K562 (cell line): ENCODE data around the gene OR2S2. TPM values are rescaled to one million over a fixed set of nuclear protein-coding genes. Genes with fewer than 3 reads are reported as not detected.

ENCODE experiments used
- CAMTA2 ChIP-seq: fragments of 250-450 bp; sonication (Bioruptor Pico); conservative IDR thresholded peaks from 2 replicates; pipeline ENCODE4 v1.5.1; 2022
- FOXA3 ChIP-seq, 2 experiments: fragments of 450-650 bp in 1 of 2; sonication (generic) in 1 of 2; formaldehyde crosslinking; IDR thresholded peaks in 1 of 2; conservative IDR thresholded peaks in 1 of 2; 2 replicates each; pipeline versions ENCODE4 v1.4.0 to v1.8.0; 2020 to 2022; ENCODE audit warnings: mild to moderate bottlenecking in 2 of 2, missing genetic modification reagents in 1 of 2
- ID3 ChIP-seq, 2 experiments: fragments of 250-450 bp in 1 of 2; fragments of 450-650 bp in 1 of 2; sonication (Bioruptor Pico) in 1 of 2; IDR thresholded peaks; 2 replicates each; pipeline versions ENCODE4 v1.6.1 to v1.8.0; 2016 to 2021; ENCODE audit warnings: mild to moderate bottlenecking in 2 of 2, moderate library complexity in 2 of 2, missing compliant biosample characterization in 1 of 2, missing genetic modification characterization in 1 of 2
- POU5F1 ChIP-seq: fragments of 150-350 bp; IDR thresholded peaks from 2 replicates; pipeline ENCODE4 v1.6.1; 2014; ENCODE audit warnings: borderline replicate concordance, low read length, low read depth, mild to moderate bottlenecking; ENCODE audit not compliant: partially characterized antibody
- ZBTB11 ChIP-seq, 3 experiments: fragments of 200-800 bp in 1 of 3; fragments of 250-450 bp in 1 of 3; fragments of 450-650 bp in 1 of 3; sonication (Bioruptor Pico) in 1 of 3; sonication (Bioruptor generic) in 1 of 3; formaldehyde crosslinking in 1 of 3; IDR thresholded peaks; 2 replicates each; pipeline versions ENCODE4 v1.6.1 to v1.8.0; 2016 to 2022; ENCODE audit warnings: mild to moderate bottlenecking in 2 of 3, missing genetic modification characterization in 2 of 3, missing compliant biosample characterization in 1 of 3, moderate library complexity in 1 of 3
- ZBTB40 ChIP-seq, 2 experiments: fragments of 450-650 bp in 1 of 2; sonication (generic) in 1 of 2; formaldehyde crosslinking in 1 of 2; IDR thresholded peaks; 2 replicates each; pipeline versions ENCODE4 v1.7.1 to v1.9.0; 2016 to 2022; ENCODE audit warnings: inconsistent platforms in 1 of 2, mild to moderate bottlenecking in 1 of 2, missing genetic modification reagents in 1 of 2
- ZNF124 ChIP-seq: sonication (generic); formaldehyde crosslinking; IDR thresholded peaks from 2 replicates; pipeline ENCODE4 v1.8.1; 2022; ENCODE audit warnings: missing genetic modification reagents
- ZNF212 ChIP-seq: fragments of 450-650 bp; formaldehyde crosslinking; IDR thresholded peaks from 2 replicates; pipeline ENCODE4 v1.4.0; 2020; ENCODE audit warnings: mild to moderate bottlenecking
- ZNF561 ChIP-seq: fragments of 450-650 bp; formaldehyde crosslinking; conservative IDR thresholded peaks from 2 replicates; pipeline ENCODE4 v1.4.0; 2020; ENCODE audit warnings: mild to moderate bottlenecking, moderate library complexity
- ZNF583 ChIP-seq: fragments of 250-450 bp; sonication (Bioruptor Pico); IDR thresholded peaks from 2 replicates; pipeline ENCODE4 v1.4.0; 2020
- ZNF589 ChIP-seq: fragments of 200-800 bp; sonication (Bioruptor generic); IDR thresholded peaks from 2 replicates; pipeline ENCODE4 v1.6.1; 2016; ENCODE audit warnings: low read depth, missing genetic modification characterization, missing compliant biosample characterization
- ZNF766 ChIP-seq: fragments of 200-800 bp; sonication (Bioruptor generic); conservative IDR thresholded peaks from 2 replicates; pipeline ENCODE4 v1.6.1; 2016; ENCODE audit warnings: missing genetic modification characterization, missing compliant biosample characterization
- polyA plus RNA-seq, 8 experiments: library from polyadenylated mRNA; depleted of rRNA in 4 of 8; stranded (reverse) in 5 of 8; unstranded in 3 of 8; fragments of >200 nt; fragmentation: Nextera tagmentation in 2 of 8; fragmentation: Illumina TruSeq in 1 of 8; extraction: Ambion mirVana in 2 of 8; extraction: Trizol in 1 of 8; gene quantifications; 2 replicates each; pipeline versions ENCODE4 v1.2.1 to v1.2.3, GENCODE V29; 2011 to 2014; ENCODE audit warnings: inconsistent platforms in 1 of 8, missing spikeins in 1 of 8
- total RNA-seq, 7 experiments: library from RNA; depleted of rRNA in 6 of 7; stranded (reverse); fragments of >200 nt in 6 of 7; fragmentation: Illumina TruSeq in 2 of 7; extraction: Trizol in 2 of 7; gene quantifications; 2 replicates each; pipeline versions ENCODE4 v1.2.1 to v1.2.3, GENCODE V29; 2011 to 2021; ENCODE audit warnings: low replicate concordance in 1 of 7

Gene OR2S2
- total and polyA plus RNA-seq, 9 of the 15 experiments (the other 6 are each of a cell fraction or from before 2014, with no cell fraction given), result not detected

- TF ChIP-seq ZBTB40 (IDR thresholded peaks at IDR 0.05) (no peak), ZBTB40 (CRISPR knock-in tag; IDR thresholded peaks at IDR 0.05) (no peak), POU5F1 (no peak), ZNF589 (CRISPR knock-in tag) (no peak), ZNF124 (CRISPR knock-in tag) (no peak), ZNF561 (no peak), ZBTB11 (CRISPR knock-in tag; IDR thresholded peaks at IDR 0.05) (no peak), ZNF766 (CRISPR knock-in tag) (no peak), ZNF212 (CRISPR knock-in tag) (no peak), ZNF583 (CRISPR knock-in tag) (no peak), ID3 (CRISPR knock-in tag; IDR thresholded peaks at IDR 0.05) (no peak), ID3 (tag; IDR thresholded peaks at IDR 0.05) (no peak), FOXA3 (CRISPR knock-in tag; conservative IDR thresholded peaks at IDR 0.05 in 1 of 2, IDR thresholded peaks at IDR 0.05 in 1 of 2) (no peak), CAMTA2 (CRISPR knock-in tag) (no peak)
These were observed 22.5 kb upstream of the OR2S2 start (continued) for GRCh38 chr9:35980289-35981011.
